HL-60/S4 (cell line): ENCODE measurements around the gene CAPSL.
"Not testable (repeated sequence)": the region's sequence is repeated elsewhere in the genome, so short reads cannot be mapped to it uniquely, and the experiment has no call there.

Experiments used
- in situ Hi-C: fragments of 300-500 bp; cut with MboI; formaldehyde crosslinking; loops from 2 replicates; pipeline ENCODE4 v1.14.3; 2022; ENCODE audit warnings: low sequenced_read_pairs

The CAPSL gene

GRCh38 chr5:35938568-35939227 is at the start of gene CAPSL:
CAPSL (minus strand) TSS chr5:35938622; CDS start chr5:35921120, 17,502 bp downstream.
- in situ Hi-C loops = loop anchor here (25.0 kb wide), 1 partner anchor 301 kb away; no protein-coding TSS in a partner anchor

GRCh38 chr5:35987776-35988175 is 49.4 kb upstream of the CAPSL start:
- in situ Hi-C loops = no loop called here

DNA sequence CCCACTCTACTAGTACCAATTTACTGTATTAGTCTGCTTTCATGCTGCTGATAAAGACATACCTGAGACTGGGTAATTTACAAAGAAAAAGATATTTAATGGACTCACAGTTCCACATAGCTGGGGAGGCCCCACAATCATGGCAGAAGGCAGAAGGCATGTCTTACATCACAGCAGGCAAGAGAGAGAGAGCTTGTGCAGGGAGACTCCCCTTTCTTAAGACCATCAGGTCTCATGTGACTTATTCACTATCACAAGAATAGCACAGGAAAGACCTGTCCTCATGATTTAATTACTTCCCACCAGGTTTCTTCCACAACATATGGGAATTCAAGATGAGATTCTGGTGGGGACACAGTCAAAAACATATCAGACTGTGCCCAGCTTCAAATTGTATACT is 41.3 kb upstream of the CAPSL start:
- in situ Hi-C loops = no loop called here

- in situ Hi-C loops = not testable (repeated sequence)
Observed at GRCh38 chr5:35976859-35977258, 38.4 kb upstream of the CAPSL start.

DNA sequence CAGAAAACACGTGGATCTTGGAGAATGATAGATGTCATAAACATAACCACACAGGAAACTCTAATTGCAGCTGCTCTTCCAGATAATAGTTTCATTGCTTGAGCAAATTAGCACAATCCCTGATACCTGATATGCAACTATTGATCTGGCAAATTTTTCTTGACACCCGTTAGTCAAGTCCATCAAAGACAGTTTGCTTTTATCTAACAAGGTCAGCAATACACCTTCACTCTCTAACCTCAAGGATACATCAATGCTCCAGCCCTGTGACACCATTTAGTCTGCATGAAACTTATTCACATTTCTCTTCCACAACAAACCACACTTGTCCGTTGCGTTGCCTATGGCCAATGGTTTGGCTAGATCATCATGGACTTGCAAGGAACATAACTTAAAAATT is 36.1 kb upstream of the CAPSL start:
- in situ Hi-C loops = no loop called here

GRCh38 chr5:35971878-35972210 is 33.4 kb upstream of the CAPSL start:
- in situ Hi-C loops = no loop called here

DNA sequence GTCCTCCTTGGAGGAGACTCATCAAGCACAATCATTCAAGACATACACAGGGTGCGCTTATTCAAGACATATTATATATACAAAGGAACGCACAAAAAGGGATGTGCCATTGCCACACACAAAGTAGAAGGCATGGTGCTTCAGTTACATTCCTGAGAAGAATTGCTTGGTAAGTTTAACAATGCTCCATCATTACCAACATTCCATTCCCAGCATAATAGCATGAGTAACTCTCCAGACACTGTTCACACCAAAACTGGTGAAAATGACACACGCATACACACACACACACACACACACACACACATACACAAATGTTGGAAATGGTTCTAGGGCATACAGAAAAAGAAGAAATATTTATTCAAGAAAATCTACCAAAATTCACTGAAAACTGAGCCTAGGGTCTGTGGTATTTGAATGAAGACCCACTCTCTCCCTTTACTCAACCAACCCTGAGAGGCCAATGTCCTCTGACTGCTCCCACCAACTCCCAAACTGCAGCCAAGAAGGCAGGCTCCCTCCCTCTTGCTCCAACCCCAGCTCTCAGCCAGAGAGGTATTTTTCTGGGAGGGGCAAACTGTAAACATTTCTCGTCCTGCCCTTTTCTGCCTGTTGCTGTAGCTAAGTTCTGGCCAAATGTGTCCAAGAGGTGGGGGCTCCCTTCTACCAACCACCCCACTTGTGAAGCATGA is 32.9 kb upstream of the CAPSL start:
- in situ Hi-C loops = no loop called here

GRCh38 chr5:35963381-35963843 is 25.0 kb upstream of the CAPSL start:
- in situ Hi-C loops = no loop called here

DNA sequence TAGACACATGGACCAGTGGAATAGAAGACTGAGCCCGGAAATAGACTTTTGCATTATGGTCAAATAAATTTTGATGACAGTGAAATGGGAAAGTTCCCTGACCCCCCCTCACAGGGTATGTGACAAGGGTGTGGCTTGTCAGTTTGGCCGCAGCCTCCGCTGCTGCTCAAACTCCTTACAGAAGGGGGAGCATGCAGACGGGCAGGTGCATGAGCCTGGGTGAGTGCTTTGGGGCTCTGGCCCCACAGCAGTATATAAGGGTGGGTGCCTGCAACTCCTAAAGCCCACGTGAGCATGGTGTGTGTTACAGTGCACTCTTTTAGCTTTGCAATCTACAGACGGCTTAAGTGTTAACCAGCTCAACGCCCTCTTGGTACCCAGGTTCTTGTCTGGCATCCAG is 21.9 kb upstream of the CAPSL start:
- in situ Hi-C loops = no loop called here

- in situ Hi-C loops = no loop called here
Observed at GRCh38 chr5:35956429-35956828, 18.0 kb upstream of the CAPSL start.

DNA sequence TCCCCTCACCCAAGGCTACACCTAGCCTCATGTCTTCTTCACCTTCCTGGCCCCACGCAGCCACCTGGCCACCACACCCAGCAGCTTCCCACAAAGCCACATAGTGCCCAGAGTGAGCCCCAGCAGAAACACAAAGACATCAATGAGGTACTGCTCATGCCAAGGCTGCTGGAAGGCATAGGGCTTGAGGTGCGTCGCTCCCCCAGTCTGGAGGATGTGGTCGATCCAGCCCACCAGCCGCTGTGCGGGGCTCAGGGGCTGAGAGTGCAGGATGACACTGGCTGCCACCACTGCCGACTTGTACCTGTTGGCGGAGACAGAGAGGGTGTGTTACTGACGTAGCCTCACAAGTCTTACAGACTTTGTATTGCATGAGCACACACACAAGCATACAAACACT is 15.8 kb upstream of the CAPSL start:
- in situ Hi-C loops = no loop called here

DNA sequence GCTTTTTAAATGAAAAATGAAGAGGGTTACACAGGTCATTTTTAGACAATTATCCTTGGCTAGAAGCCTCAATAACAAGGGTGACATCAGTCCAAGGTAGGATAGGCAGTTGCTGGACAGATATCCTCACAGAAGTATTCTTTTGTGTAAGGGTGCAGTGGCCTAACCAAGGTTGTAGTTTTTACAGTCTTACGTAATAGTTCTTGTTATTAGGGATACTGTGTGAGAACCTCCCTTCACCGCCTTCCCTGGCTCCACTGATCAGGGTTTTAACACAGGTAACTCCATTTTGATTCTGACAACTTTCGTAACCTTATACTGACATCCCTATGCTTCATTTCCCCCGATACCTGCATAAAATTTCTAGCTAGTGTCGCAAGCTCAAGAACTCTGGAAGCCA is 8.7 kb upstream of the CAPSL start:
- in situ Hi-C loops = loop anchor here (25.0 kb wide), 1 partner anchor 310 kb away; no protein-coding TSS in a partner anchor

DNA sequence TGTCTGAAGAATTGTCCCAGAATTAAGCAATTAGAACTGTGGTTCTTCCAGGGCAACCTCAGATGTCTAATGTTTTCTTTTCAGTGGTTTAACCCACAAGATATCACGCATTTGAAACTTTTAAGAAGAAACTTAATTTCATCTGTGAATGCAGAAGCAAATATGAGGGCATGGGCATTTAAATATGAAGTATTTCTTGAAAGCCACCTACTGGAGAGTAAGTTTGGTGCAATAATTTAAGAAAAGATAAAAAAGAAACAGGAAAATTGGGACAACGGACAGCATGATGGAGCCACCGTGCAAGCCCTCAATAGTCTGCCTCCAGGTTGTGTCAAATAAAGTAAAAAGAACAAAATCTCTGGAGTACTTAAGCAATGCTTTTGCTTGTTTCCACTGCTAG is 1.2 kb upstream of the CAPSL start:
- in situ Hi-C loops = loop anchor here (25.0 kb wide), 1 partner anchor 302 kb away; no protein-coding TSS in a partner anchor

DNA sequence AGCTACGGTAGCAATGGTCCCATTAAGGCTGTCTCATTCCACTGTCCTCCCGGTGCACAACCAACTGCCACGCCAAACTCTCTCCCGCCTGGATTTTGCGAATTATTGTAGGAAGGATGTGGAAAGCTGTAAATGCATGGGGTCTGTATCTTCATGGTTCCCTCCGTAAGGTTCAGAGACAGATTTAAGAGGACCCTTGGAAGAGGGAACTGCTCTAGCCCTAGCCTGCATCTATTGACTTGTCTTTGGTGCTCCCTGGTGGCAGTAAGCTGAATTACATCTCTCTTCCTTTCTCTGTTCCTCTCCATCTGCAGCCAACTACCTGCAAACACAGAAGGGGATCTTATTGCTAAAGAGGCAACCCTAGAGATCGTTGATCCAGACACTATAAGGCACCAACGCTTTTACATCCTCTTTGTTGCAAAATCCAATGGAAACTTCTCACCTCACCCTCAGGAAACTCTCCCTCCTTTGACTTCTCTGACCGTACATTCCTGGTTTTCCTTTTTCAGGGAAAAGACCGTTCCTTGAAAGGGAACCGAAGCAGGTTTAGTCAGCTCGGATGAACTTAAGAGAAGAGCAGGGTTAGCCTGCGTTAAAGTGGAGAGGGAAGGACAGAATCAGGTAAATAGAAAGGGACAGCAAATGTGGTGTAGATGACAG is 11.9 kb downstream of the CAPSL start:
- in situ Hi-C loops = loop anchor here (5.0 to 25.0 kb wide), 3 partner anchors 149 to 832 kb away; no protein-coding TSS in a partner anchor

- in situ Hi-C loops = loop anchor here (5.0 to 25.0 kb wide), 3 partner anchors 148 to 830 kb away; no protein-coding TSS in a partner anchor
Observed at GRCh38 chr5:35924950-35925722, 13.3 kb downstream of the CAPSL start.

GRCh38 chr5:35924122-35924949 is 14.1 kb downstream of the CAPSL start:
- in situ Hi-C loops = loop anchor here (10.0 kb wide), 1 partner anchor 830 kb away; no protein-coding TSS in a partner anchor

DNA sequence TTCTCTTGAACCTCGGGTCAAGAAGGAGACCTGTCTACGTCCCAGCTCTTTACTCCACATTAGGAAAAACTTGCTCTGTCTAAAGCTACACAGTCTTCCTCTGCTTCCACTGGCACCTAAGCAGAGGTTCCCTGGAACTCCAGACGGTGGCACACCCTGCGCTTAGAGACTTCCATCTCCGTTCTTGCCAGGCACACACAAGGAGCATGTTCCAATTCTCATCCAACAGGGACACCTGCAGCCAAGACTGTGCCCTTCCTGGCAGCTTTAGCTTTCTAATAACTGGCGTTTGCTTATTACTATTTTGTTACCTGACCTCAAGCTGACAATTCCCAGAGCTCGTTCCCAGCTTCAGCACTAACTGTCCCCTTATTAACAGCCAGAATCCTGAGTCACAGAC is 16.0 kb downstream of the CAPSL start:
- in situ Hi-C loops = loop anchor here (10.0 kb wide), 1 partner anchor 828 kb away; no protein-coding TSS in a partner anchor

- in situ Hi-C loops = loop anchor here (10.0 kb wide), 1 partner anchor 827 kb away; no protein-coding TSS in a partner anchor
Observed at GRCh38 chr5:35921930-35922329, 16.5 kb downstream of the CAPSL start.

DNA sequence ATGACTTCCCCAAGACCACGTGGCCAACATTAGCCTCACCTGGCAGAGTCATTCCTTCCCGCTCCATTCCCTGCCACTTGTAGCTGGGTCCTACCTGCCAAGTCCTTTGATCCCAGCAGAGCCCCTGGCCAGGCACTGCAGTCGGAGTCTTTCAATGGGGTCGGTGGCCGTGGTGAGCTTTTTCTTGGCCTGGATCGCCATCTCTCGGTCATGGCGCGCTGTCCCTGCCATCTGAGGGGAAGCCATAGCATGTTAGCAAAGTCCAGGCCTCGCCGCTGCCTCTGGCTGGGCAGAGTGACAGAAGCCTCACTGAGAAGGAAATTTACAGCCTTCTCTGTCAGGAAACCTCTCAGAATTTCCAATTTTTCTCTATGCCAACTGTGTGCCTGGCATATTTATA is 17.5 kb downstream of the CAPSL start:
- in situ Hi-C loops = loop anchor here (10.0 kb wide), 1 partner anchor 826 kb away; no protein-coding TSS in a partner anchor

GRCh38 chr5:35919191-35919590 is 19.2 kb downstream of the CAPSL start:
- in situ Hi-C loops = no loop called here
